ENCODE data around the gene CCDC30. TPM values are rescaled to one million over a fixed set of nuclear protein-coding genes. Genes with fewer than 3 reads are reported as not detected.

Gene CCDC30
- total RNA-seq (2022; extraction: Qiagen RNA extraction; ENCODE audit: low read depth): 0.21 to 0.92 TPM (median 0.65 TPM) in 5 replicates

DNA sequence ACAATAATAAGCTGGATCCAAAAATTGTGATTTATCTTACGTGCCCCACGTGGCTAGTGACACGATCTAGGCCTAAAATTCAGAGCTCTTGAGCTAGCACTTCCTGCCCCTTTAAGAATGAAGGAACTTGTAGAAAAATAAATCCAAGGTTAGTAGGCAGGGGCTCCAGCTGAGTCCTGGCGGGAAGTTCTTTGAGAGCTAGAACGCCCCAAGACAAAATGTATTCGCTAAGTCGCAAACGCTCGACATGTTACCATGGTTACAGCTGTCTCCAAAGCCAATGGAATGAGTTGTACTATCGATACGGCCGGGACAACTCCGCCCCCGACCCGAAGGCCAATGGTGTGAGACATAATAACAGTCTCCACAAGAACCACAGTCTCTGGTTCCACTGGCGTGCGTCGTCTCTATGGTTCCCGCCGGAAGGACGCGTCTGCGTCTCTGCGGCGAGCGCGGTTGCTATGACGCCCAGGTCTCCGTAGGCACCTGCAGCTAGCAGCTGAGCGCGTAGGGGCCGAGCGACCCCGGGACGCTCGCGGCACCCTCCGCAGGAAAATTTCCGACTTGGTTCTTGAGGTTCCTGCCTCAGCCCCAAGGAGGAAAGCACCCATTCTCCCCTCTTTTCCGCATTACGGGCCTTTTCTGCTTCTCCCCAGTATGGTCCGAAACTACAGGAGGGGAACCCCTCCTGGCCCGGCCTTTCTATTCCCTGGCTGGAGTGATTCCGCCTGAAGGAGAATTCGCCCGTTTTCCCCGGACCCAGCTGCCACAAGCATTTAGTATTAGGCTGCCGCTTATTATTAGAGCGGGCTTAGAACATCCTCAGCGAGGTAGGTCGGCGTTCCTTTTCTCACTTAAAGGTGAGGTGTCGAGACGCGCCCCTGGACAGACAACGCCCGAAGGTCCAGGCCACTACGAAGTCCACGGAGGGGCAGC is at the start of gene CCDC30:
CCDC30 (plus strand) TSS at position 459 of the 936 bp plus-strand sequence. CDS start 17,266 bp downstream, outside the sequence.

DNA sequence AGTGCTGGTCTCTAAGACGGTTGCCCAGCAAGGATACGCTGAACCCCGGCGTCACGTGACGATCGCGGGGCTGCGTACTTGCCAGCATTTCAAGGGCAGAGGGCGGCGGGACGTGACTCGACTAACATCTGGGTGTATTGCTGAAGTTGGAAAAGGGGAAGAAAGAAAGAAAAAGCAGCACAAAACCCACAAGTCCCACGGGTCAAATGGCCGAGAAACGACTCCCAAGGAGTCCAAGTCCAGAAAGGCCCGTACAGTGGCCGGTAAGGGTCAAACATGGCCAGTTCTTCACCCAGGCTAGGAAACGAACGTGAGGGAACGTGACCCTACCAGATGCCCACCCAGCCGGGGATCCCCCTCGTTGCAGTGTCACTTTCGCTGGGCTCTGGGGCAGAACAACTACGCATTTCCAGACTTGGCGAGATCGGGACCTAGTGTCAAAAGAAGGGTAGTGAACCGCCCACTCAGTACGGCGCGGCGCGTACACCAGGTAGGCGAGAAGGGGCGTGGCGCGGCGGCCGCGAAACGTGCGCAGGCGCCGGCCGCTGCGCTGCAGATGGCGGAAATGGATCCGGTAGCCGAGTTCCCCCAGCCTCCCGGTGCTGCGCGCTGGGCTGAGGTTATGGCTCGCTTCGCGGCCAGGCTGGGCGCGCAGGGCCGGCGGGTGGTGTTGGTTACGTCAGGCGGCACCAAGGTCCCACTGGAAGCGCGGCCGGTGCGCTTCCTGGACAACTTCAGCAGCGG is 6.9 kb upstream of the CCDC30 start, which contains the start of the genes PPCS and ZMYND12:
PPCS (plus strand) TSS at position 534 of the 744 bp plus-strand sequence; CDS start at position 557, 23 bp downstream.
ZMYND12 (minus strand) TSS at position 13 of the 744 bp plus-strand sequence. CDS start 25 bp downstream, outside the sequence.

DNA sequence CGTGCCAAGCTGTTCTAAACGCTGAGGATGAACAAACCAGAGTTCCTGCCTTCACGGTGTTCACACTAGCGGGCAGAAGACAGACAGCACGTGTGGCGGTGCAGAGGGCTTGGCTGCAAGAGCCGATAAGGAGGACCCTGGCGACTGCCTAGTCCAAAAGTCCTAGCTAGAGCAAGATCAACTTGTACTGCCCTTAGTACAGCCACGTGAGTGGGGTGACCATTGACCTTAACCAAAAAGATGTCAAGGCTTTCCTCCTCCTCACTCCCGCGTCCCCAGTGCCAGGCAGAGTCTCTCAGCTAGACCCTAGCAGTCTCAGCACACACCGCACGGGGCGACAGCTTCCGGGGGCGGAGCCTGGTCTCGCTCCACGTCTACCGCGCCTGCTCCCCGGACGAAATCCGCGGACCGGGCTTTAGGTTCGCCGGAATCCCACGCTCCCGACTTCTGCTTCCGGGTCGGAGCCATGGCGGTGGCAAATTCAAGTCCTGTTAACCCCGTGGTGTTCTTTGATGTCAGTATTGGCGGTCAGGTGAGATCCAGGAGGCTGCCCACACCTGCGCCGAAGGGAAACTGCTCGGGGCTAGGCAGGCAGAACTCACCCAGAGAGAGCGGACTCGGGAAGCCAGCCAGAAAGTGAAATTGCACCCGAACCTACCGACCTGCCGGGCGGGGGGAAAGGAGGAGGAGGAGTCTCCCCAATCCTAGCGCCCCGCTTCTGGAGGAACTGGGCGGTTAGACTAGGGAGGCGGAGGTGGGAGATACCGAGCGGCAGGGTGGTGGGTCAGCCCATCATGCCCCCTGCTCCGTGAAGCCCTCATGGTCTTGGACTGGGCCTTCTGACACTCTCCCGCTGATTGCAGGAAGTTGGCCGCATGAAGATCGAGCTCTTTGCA is 195.1 kb downstream of the CCDC30 start, which contains the start of gene PPIH:
PPIH (plus strand) TSS at position 443 of the 896 bp plus-strand sequence; CDS start at position 467, 24 bp downstream.

DNA sequence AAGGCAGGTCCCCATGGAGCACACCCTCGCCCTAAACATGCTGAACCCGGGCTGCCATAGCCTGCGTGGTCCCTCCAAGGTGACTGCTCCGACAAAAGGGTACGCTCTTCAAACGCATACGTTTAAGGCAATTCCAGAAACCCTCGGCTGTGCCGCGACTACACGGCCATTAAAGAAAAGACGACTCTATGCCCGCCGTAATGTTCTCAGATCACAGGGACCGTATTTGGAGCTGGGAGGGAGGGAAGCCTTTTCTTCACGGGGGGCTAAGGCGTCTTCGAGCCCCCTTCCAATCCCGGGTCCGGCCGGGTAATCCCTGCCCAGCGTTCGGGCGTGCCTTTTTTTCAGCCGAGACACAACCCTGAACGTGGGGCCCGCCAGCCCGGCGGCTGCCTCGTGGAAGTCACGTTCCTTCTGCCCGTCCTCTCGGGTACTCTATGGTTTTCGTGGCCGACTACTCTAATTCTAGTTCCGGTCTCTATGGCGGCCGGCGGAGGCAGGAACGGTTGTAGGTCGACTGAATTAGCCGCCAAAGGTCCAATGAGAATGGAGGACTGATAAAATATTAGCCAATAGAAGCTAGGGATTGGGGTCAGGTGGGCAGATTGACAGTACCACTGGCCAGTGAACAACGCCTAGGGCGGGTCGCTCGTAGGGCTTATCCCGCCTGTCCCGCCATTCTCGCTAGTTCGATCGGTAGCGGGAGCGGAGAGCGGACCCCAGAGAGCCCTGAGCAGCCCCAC is 218.8 kb downstream of the CCDC30 start, which contains the start of gene YBX1:
YBX1 (plus strand) TSS at position 678 of the 743 bp plus-strand sequence. CDS start 148 bp downstream, outside the sequence.

Other genes with a start within 250 kb of the CCDC30 start
- gene FOXJ3, start 128.1 kb upstream of the CCDC30 start, total RNA-seq (2022; extraction: Qiagen RNA extraction; ENCODE audit: low read depth): 16.6 to 20.9 TPM (median 18.1 TPM) in 5 replicates
- gene RIMKLA, start 82.5 kb upstream of the CCDC30 start, total RNA-seq (2022; extraction: Qiagen RNA extraction; ENCODE audit: low read depth): 0.70 to 1.1 TPM (median 0.84 TPM) in 5 replicates
- 0.29 to 0.57 TPM (median 0.38 TPM) in 5 replicates for gene ZMYND12, start 7.3 kb upstream of the CCDC30 start, total RNA-seq (2022; extraction: Qiagen RNA extraction; ENCODE audit: low read depth)
- 32.0 to 42.5 TPM (median 35.4 TPM) in 5 replicates for gene PPCS, start 6.7 kb upstream of the CCDC30 start, total RNA-seq (2022; extraction: Qiagen RNA extraction; ENCODE audit: low read depth)
- 57.1 to 76.2 TPM (median 64.4 TPM) in 5 replicates for gene PPIH, start 195.1 kb downstream of the CCDC30 start, total RNA-seq (2022; extraction: Qiagen RNA extraction; ENCODE audit: low read depth)
- gene YBX1, start 219.1 kb downstream of the CCDC30 start, total RNA-seq (2022; extraction: Qiagen RNA extraction; ENCODE audit: low read depth): 702 to 810 TPM (median 732 TPM) in 5 replicates

Data from A549 treated with CpdA at 1 μM for 4 hours (cell line).